GM19372 (cell line): ENCODE data around the gene SNX4.
"Not testable (repeated sequence)": the region's sequence is repeated elsewhere in the genome, so short reads cannot be mapped to it uniquely, and the experiment has no call there.

ENCODE experiments used
- ATAC-seq: cut with Tn5 transposase; IDR thresholded peaks from one replicate; pipeline ENCODE4 v1.9.1; 2021; ENCODE audit warnings: mild to moderate bottlenecking, low read depth, moderate library complexity; ENCODE audit not compliant: unreplicated experiment

SNX4 gene

GRCh38 chr3:125519678-125520562 is at the start of gene SNX4:
TSS of gene SNX4 (minus strand) at chr3:125520202. CDS start at chr3:125520172, 30 bp downstream.
- peak; percentile 85 for ATAC-seq

GRCh38 chr3:125556314-125556713 is 36.3 kb upstream of the SNX4 start:
- ATAC-seq, result no peak

GRCh38 chr3:125552401-125552800 is 32.4 kb upstream of the SNX4 start:
- no peak for ATAC-seq

- ATAC-seq, result no peak
These were observed 8.9 kb upstream of the SNX4 start for GRCh38 chr3:125528920-125529319.

- no peak for ATAC-seq
These were observed 5.2 kb upstream of the SNX4 start for GRCh38 chr3:125525153-125525552.

GRCh38 chr3:125520563-125520919 is 539 bp upstream of the SNX4 start:
- ATAC-seq, result not testable (repeated sequence)

GRCh38 chr3:125515421-125515820 is 4.6 kb downstream of the SNX4 start:
- no peak for ATAC-seq

GRCh38 chr3:125513490-125514115 is 6.4 kb downstream of the SNX4 start:
- no peak for ATAC-seq

GRCh38 chr3:125512135-125512920 is 7.7 kb downstream of the SNX4 start:
- no peak for ATAC-seq

GRCh38 chr3:125511420-125512118 is 8.4 kb downstream of the SNX4 start:
- ATAC-seq, result no peak

GRCh38 chr3:125507128-125507527 is 12.9 kb downstream of the SNX4 start:
- ATAC-seq, result no peak

- no peak for ATAC-seq
These were observed 21.4 kb downstream of the SNX4 start for GRCh38 chr3:125498630-125499029.

- ATAC-seq, result no peak
These were observed 23.3 kb downstream of the SNX4 start for GRCh38 chr3:125496701-125497100.

GRCh38 chr3:125482406-125482805 is 37.6 kb downstream of the SNX4 start:
- ATAC-seq, result no peak

GRCh38 chr3:125481786-125482185 is 38.2 kb downstream of the SNX4 start:
- ATAC-seq, result no peak

GRCh38 chr3:125481375-125481759 is 38.6 kb downstream of the SNX4 start:
- ATAC-seq, result not testable (repeated sequence)

- ATAC-seq, result no peak
These were observed 39.2 kb downstream of the SNX4 start for GRCh38 chr3:125480656-125481374.

GRCh38 chr3:125479091-125479490 is 40.9 kb downstream of the SNX4 start:
- no peak for ATAC-seq

- no peak for ATAC-seq
These were observed 41.7 kb downstream of the SNX4 start for GRCh38 chr3:125478326-125478725.

GRCh38 chr3:125477701-125478100 is 42.3 kb downstream of the SNX4 start:
- no peak for ATAC-seq
